DMS53 treated with DMSO at 0.1 percent for 48 hours (cell line): ENCODE data around the gene RAP1GAP.
"Not testable (repeated sequence)": the region's sequence is repeated elsewhere in the genome, so short reads cannot be mapped to it uniquely, and the experiment has no call there.

Experiments
- DNase-seq: peaks from one replicate; lab custom pipeline; 2025; ENCODE audit not compliant: unreplicated experiment; lab: John Stamatoyannopoulos, UW

The RAP1GAP gene

DNA sequence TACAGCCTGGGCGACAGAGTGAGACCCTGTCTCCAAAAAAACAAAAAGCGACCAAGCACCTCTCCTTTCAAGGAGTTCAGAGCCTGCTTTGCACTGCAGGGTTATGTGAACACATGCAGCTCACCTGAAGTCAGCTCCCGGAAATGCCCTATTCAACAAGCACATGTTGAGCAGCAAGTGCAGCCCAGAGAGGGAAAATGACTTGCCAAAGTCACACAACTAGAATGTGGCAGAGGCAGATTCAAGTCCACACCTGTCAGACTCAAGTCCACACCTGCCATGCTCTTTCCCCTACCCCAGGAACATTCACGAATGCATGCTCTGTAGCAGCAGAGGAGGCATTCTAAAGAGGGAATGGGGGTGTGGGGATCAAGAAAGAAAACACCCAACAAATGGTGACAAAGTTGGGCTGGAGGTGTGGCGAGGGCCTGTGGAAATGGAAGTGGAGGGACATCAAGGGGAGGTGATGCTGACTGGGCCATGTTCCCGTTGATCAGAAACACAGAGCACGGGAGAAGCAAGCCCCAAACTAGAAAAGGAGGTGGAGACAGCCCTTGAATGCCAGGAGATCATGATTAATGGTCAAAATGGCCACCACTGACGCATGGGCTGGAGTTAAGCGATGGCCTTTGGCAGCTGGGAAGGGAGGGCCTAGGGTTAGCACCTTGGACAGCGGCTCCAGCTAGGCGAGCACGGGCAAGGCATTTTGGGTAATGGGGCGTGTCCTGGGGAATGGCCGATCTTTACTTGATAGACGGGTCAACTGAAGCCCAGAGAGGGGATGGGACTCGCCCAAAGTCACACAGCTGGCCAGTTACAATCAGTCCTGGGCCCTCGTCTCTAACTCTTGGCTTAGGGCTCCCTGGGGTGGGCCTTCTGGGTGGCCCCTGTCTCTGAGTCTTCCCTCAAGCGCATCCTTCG lies 21.5 kb downstream of the RAP1GAP start:
- DNase-seq: no peak

DNA sequence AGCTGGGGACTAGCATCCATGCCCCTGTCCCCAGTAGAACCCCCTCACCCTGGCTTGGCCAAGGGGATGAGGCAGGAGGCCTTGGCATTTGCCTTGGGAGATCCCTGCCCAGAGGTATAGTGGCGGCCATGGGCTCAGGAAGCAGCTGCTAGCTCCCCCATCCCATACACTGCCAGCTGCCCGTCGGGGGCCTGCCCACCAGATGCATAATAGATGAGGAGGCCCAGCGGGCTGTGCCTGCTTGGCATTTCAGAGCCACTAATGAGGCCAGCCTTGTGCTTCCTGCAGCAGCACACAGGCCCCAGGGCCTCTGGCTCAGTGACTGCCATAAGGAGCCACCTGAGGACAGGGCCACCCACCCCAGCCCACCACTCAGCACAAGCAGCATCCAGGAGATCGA lies 23.6 kb downstream of the RAP1GAP start:
- no peak for DNase-seq

DNA sequence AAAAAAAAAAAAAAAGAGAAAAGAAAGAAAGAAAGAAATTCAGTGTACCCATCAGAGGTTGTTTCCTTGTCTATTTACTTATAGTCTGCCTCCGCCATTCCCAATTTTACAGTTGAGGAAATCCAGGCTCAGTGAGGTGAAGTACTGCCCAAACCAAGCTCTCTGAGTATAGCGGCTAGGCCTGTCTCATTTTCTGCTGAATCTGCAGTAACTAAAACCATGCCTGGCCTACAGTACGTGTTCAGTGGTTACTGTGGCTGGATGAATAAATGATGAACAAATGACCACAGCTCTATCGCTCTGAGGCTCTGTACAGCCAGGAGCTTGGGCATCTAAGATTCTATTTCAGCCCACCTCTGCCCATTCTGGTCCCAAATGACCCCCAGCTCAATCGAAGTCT lies 24.3 kb downstream of the RAP1GAP start:
- no peak for DNase-seq

DNA sequence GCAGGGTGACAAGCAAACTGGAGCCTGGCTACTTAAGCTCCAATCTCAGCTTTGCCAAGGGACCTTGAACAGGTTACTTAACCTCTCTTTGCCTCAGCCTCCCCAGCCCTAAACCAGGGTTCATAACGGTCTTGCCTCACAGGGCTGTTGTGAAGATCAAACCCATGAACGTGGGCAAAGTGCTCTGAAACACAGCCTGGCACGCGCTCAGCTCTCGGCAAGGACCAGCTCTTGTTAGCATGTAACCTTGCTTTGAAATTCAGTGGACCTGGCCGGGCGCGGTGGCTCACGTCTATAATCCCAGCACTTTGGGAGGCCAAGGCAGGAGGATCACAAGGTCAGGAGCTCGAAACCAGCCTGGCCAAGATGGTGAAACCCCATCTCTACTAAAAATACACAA lies 24.8 kb downstream of the RAP1GAP start:
- no peak for DNase-seq

DNA sequence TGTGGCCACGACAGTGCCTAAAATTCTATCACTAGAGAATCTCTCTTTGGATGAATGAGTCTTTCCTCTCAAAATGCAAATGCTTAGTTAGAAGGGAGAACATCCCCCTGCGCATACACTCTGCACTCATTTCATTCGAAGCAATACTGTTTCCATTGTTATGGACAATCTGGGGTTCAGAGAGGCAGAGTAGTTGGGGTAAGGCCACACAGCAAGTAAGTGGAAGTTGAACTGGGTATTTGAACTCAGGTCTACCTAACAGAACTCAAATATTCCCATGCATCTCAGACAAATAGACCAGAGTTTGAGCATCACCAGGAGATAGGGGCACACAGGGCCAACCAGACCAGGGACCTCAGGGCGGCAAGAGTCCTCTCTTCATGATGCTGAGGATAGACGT lies 25.5 kb downstream of the RAP1GAP start:
- no peak for DNase-seq

DNA sequence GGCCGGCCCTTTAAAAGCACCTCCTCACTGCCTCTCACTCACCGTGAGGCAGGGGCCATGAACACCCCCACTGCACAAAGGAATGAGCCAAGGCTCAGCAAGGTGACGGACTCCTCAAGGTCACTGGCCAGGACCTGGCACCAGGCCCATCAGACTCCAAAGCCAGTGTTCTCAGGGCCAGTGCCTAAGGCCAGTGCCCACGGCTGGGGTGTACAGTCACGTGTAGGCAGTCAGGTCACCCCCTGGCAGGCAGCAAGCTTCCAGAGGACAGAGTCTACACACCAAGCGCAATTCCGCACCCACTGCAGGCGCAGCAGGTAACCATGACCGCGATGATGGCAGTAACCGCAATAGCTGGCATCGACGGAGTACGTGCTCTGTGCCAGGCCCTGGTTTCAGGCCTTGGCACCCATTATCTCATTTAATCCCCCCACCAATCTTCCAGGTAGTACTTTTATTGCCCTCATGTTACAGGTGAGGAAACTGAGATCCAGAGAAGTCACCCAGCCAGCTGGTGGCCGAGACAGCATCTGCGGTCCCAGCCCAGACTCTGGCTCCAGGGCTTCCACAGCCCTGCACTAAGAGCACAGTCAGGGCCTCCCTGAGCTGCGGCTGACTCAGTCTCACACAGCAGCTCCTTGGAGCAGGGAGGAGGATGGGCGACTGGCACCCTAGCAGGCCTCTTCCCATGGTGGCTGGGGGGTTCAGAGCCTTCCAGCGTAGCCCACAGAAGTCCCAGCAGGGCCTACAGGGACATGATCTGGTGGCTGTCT lies 27.0 kb downstream of the RAP1GAP start:
- no peak for DNase-seq

DNA sequence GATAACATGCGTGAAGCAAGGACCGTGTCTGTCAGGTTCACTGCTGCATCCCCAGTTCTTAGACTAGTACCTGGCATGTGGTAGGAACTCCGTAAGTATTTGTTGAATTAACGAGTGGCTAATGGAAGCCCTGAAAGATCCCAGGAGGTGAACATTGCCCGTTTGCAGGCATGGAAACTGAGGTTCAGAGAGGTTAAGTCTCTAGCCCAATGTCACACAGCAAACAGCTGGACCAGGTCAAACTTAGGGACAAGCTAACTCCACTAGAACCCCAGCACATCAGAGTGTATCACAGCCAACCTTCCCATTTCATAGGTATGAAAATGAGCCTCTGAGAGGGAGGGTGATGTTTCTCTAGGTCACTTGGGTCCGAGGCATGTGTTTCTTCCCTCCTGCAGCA lies 27.6 kb downstream of the RAP1GAP start:
- DNase-seq: no peak

DNA sequence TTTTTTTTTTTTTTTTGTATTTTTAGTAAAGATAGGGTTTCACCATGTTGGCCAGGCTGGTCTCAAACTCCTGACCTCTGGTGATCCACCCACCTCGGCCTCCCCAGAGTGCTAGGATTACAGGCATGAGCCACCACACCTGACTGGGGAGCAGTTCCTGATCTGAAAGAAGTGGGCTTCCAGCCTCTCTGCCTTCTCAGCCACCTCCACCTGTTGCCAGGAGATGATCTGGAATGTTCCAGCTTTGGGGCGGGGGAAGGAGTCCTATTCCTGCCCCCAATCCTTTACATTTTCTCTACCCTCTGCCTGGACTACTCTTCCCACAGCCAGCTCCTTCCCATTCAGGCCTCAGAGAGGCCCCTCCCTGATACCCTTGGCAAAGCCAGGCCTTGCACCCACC lies 28.1 kb downstream of the RAP1GAP start:
- DNase-seq: no peak

DNA sequence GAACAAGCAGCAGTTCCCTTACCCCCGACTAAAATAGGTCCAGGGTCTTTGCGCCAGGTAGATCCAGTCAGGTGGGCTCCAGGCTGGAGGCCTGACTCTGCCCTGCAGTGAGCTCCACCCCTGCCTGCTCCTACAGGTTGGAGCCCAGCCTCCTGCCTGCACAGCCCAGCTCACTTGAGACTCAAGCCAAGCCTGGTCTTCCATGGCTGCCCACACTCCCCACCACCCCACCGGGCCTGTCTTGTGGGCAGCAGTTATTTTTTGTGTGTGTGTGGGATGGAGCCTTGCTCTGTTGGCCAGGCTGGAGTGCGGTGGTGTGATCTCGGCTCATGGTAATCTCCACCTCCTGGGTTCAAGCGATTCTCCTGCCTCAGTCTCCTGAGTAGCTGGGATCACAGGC lies 28.5 kb downstream of the RAP1GAP start:
- DNase-seq: no peak

DNA sequence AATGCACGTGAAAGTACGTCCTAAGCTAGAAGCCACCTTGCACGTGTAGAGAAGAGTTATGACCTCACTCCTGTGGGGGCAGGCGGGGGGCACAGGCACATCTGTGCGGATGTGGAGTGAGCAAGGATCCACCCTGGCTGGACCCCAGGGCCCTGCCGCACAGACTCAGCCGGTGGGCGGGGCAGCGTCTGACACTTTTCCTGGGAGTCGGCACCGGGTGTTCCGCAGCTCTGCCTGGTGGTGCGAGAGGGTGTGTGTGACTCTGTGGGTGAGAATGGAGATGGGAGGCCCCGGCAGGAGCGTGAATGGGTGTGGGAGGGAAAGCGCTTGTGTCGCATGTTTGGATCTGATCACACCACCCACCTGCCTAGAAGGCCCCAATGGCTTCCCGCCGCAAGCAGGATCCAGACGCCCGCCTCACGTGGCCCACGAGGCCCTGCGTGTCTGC lies 29.5 kb downstream of the RAP1GAP start:
- DNase-seq: no peak

DNA sequence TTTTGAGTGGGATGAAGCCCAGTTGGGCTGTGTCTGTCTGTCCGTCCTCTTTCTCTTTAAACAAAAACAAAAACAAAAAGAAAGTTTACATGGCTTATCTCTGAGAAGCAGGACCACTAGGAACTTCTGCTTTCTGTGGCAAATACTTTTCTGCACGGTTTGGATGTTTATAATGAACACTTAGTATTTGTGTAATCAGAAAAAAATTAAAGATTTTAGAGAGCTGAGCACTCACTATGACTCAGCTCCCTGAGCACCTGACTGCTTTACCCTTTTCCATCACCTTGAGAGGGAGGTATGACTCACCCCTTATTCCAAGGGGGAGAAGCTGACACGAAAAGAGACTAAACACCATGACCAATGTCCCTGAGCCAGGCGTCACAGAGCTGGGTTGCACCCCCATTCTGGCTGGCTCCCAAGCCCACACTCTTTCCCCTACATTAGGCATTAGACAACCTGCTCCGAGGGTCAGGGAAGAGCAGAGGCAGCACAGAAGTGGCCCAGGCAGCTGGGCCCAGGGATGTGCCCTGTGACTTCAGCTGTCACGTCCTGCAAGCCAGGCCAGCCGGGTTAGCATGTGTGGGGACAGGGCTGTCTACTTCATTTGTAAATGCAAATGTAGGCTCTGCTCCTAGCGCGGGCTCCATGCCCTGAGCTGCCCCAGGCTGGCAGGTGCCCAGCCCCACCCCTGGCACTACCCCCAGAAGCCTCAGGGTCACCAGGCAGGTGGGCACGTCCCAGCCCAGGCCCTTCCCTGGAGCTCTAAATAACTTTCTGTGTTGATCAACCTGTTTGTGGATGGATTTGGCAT lies 30.4 kb downstream of the RAP1GAP start:
- DNase-seq: peak; percentile 95

DNA sequence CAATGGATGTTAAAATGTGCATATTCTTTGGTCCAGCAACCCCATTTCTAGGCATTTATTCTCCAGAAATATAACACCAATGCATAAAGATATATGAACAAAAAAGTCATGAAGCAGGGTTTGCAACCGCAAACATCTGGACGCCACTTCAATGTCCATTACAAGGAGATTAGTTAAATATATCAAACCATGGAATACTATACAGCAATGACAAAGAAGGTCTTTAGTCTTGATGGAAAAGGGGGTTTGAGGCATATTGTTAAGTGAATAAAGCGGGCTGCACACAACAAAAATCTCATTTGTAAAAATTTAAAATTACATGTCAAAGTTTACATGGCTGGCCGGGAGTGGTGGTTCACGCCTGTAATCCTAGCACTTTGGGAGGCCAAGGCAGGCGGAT lies 31.6 kb downstream of the RAP1GAP start:
- DNase-seq: no peak

DNA sequence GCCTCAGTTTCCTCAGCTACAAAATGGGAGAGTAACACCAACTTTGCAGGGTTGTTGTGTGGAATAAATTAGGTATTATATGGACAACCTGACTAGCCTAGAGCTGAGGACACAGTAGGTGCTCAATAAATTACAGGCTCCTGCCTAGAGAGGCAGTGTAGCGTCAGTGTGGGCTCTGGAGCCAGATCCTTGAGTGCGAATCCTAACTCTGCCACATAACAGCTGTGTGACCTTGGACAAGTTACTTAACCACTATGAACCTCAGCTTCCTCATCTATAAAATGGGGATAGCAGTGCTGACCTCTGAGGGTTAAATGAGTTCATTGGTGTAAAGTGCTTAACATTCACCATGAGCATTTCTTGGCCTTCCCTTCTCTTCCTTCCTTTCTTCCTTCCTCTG lies 33.1 kb downstream of the RAP1GAP start:
- DNase-seq: no peak

DNA sequence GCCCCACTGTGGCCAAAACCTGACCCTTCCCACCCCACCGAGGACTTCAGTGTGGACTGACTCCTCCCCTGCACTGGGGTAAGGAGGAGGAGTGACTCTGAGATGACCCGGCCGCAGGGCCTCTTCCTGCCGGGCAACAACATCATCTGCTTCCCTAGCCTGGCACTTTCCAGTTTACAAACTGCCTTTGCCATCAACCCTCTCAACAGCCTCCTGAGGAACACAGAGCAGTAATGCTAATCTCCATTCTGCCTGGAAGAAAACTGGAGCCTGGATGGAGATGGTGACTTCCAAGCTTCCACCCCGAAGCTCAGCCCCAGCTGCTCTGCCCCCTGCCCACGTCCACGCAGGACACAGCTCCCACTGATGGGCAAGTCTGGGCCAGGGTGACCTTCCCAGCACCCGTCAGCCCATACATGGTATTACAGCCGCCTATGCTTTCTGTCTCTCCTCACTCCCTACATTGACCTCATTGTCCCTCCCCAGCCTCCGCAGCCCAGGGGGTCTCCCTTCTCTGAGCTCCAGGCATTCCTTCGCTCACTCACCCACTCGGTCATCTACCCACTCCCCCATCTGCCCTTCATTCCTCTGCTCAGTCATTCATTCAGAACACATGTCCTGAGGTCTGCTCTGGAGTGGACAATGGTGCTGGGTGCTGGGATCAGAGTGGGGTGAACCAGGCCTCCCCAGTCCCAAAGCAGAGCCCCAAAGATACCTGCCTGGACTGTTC lies 34.2 kb downstream of the RAP1GAP start:
- DNase-seq: peak; percentile 78

DNA sequence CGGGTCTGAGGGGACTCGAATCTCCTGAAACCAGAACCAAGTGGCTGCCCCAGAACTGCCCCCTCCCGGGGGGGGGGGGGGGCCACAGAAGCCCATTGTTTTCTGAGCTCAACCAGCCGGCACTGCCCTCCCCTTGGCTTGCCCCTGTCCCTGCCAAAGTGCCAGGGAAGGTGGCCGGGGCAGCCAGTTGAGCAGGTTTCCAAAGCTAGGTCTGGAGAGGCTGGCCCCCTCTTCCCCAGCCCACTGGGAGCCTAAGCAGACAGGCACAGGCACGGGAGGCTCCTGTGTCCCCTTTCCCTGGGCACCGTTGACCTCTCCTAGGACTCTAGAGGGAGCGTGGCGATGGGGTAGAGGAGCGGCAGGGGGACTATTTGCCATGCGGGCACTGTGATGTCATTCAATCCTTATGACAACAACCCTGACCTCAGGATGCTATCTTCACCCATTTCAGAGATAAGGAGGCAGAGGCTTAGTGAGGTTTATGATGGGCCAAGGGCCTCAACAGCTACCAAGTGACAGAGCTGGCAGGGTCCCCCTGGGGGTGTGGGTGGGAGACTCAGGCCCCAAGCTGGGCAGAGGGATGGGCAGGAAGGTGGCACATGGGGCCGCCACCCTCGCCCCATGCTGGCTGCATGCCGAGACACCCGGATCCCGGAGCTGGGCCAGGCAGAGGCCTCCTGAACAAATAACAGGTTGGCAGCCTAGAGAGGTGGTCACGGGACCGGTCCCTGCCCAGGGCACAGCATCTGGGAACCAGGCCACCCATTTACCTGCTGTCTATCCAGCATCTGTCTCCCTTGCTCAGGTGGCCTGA lies 35.0 kb downstream of the RAP1GAP start:
- peak; percentile 78 for DNase-seq

DNA sequence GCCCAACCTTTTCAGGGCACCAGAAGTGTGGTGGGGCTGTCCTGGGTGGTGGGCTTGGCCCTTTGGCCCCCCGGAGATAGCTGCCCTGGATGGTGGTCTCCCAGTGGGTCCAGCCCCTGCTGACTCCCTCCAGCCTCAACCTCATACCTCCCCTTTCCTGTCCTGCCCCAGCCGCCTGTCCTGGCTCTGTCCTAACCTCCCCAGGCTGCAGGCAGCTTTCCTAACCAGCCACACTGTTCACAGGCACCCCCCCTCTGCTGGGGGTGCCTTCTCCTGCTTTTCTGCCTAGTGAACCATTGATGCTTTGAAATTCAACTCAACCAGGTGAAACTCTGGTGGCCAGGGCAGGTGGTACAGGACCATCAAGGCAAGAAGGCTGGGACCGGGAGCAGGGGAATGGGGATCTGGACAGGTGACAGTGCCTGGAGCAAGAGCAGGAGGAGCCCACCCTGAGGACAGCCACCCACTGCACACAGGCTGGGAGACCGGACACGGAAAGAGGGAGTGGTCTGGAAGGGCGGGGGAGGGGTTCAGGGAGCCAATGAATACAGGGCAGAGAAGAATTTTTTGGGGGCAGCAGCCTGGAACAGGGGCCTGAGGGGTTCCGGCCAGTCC lies 35.9 kb downstream of the RAP1GAP start:
- DNase-seq: no peak

DNA sequence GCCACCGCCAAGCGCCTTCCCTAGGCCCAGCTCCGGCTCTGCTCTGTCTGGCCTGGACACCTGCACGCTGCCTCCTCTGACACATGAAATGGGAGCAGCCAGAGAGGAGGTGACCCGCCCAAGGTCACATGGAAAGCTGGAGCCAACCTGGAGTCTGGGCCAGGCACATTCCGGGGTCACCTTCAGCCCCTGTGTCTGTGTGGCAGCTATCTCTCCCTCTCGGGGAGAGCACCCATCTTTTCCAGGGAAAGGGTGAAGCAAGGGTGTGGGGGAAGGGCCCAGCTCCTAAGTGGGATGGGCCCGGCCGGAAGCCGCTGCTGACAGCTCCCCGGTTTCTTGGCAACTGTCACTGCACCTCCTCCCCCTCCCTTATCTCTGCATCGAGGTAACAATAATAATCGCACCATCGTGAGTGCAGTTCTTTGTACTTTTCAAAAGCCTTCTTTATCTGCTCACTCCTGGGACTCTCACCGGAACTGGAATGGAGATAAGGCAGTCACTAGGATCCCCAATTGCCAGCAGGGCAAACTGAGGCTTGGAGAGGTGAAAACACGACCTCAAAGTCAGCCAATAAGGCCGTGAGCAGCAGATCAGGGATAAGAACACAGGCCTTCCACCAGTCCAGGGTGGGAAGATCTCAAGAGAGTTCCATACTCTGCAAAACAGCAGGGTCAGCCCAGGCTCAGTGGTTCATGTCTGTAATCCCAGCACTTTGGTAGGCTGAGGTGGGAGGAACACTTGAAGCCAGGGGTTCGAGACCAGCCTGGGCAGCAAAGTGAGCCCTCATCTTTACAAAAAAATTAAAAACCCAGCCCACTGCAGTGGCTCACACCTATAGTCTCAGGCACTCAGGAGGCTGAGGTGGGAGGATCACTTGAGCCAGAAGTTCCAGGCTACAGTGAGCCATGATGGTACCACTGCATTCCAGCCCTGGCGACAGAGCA lies 36.9 kb downstream of the RAP1GAP start:
- DNase-seq: no peak

DNA sequence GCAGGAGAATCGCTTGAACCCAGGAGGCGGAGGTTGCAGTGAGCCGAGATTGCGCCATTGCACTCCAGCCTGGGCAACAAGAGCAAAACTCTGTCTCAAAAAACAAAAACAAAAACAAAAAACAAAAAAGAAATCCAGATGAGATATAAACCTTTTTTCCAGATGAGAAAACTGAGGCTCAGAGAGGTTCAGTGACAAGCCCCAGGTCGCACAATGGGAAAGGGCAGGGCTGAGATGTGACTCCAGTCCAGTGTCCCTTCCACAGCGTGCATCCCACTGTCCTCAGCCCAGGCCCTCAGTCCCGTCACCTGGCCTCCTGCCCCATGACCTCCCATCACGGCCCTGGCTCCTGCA lies 37.6 kb downstream of the RAP1GAP start:
- not testable (repeated sequence) for DNase-seq
